DND-41 (cell line): ENCODE results near the gene MYL10.
"Not testable (repeated sequence)": the region's sequence is repeated elsewhere in the genome, so short reads cannot be mapped to it uniquely, and the experiment has no call there.

Source experiments
- ATAC-seq: fragments of 200-7000 bp; cut with Tn5 transposase; 3 replicates; pipeline ENCODE4 v1.9.1; 2021; ENCODE audit warnings: low read depth; ENCODE audit not compliant: insufficient read depth
- DNase-seq: peaks from one replicate; pipeline ENCODE4 v3.0.0-alpha.2; 2020
- H2AFZ ChIP-seq: 2 replicates; pipeline ENCODE4 v1.6.0; 2012; ENCODE audit warnings: low read depth, low read length
- H3K27ac ChIP-seq: 2 replicates; pipeline ENCODE4 v1.5.1; 2012; ENCODE audit warnings: low read length, inconsistent platforms
- H3K27me3 ChIP-seq: fragments of 200-600 bp; sonication (generic); 2 replicates; pipeline ENCODE4 v1.6.0; 2012; ENCODE audit warnings: low read length, mild to moderate bottlenecking, inconsistent platforms; ENCODE audit not compliant: insufficient read depth, poor library complexity
- H3K36me3 ChIP-seq: 2 replicates; pipeline ENCODE4 v1.5.1; 2012; ENCODE audit warnings: low read length, inconsistent platforms; ENCODE audit not compliant: insufficient read depth
- H3K4me1 ChIP-seq: 2 replicates; pipeline ENCODE4 v1.5.1; 2012; ENCODE audit warnings: mild to moderate bottlenecking, low read length; ENCODE audit not compliant: insufficient read depth
- H3K4me2 ChIP-seq: 2 replicates; pipeline ENCODE4 v1.6.0; 2012; ENCODE audit warnings: mild to moderate bottlenecking, moderate library complexity, low read length, inconsistent platforms; ENCODE audit not compliant: insufficient read depth
- H3K4me3 ChIP-seq, 2 experiments: fragments of 200-600 bp in 1 of 2; shearing (Covaris generic) in 1 of 2; 2 replicates each; pipeline ENCODE4 v1.5.1; 2012 to 2016; ENCODE audit warnings: inconsistent platforms in 2 of 2, low read length in 2 of 2, mild to moderate bottlenecking in 2 of 2, low read depth in 1 of 2, moderate library complexity in 1 of 2
- H3K79me2 ChIP-seq: 2 replicates; pipeline ENCODE4 v1.6.0; 2012; ENCODE audit warnings: low read length, inconsistent platforms; ENCODE audit not compliant: insufficient read depth
- H3K9ac ChIP-seq: 2 replicates; pipeline ENCODE4 v1.6.0; 2012; ENCODE audit warnings: low read depth, mild to moderate bottlenecking, inconsistent platforms, low read length, moderate library complexity
- H3K9me3 ChIP-seq: 2 replicates; pipeline ENCODE4 v1.5.1; 2012; ENCODE audit warnings: low read length, moderate library complexity, mild to moderate bottlenecking, inconsistent platforms; ENCODE audit not compliant: insufficient read depth, severe bottlenecking
- H4K20me1 ChIP-seq: 2 replicates; pipeline ENCODE4 v1.6.0; 2012; ENCODE audit warnings: low read length; ENCODE audit not compliant: insufficient read depth
- EZH2 ChIP-seq: IDR thresholded peaks from 3 replicates; pipeline ENCODE4 v1.6.1; 2012; ENCODE audit warnings: borderline replicate concordance, low read depth, mild to moderate bottlenecking, moderate library complexity, low read length, inconsistent platforms; ENCODE audit not compliant: severe bottlenecking
- TF ChIP-seq, protein P1 (sequence below): IDR thresholded peaks from 2 replicates; pipeline ENCODE4 v1.5.1; 2012; ENCODE audit warnings: borderline replicate concordance, low read length, moderate library complexity, mild to moderate bottlenecking; ENCODE audit not compliant: poor library complexity, severe bottlenecking; ENCODE audit errors: extremely low read depth

Gene MYL10

DNA sequence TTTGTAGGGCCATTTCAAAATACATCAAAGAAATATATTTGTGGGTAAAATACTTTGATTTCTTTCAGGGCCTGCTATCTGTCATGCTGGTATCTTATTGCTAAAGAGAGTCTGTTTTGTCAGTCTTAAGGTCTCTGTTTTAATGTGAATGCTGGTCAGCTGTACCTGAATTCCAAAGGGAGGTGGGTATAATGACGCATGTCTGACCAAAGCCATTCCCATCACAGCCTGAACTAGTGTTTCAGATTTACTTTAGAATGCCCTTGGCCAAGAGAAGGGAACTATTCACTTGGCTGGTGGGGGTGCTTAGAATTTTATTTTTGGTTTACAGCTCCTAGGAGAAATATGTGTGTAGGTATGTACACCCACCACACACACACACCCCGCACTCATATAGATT lies 30.6 kb upstream of the MYL10 start:
- TF ChIP-seq, protein P1, sequence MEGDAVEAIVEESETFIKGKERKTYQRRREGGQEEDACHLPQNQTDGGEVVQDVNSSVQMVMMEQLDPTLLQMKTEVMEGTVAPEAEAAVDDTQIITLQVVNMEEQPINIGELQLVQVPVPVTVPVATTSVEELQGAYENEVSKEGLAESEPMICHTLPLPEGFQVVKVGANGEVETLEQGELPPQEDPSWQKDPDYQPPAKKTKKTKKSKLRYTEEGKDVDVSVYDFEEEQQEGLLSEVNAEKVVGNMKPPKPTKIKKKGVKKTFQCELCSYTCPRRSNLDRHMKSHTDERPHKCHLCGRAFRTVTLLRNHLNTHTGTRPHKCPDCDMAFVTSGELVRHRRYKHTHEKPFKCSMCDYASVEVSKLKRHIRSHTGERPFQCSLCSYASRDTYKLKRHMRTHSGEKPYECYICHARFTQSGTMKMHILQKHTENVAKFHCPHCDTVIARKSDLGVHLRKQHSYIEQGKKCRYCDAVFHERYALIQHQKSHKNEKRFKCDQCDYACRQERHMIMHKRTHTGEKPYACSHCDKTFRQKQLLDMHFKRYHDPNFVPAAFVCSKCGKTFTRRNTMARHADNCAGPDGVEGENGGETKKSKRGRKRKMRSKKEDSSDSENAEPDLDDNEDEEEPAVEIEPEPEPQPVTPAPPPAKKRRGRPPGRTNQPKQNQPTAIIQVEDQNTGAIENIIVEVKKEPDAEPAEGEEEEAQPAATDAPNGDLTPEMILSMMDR = no peak
- TF ChIP-seq EZH2 = no peak
- Histone ChIP-seq H3K9ac (no peak overlapping the region), H3K27ac (no peak overlapping the region), H3K4me1 (no peaks in the 10 kb centered on the region), H2AFZ (no peak overlapping the region), H3K79me2 (no peaks in the 10 kb centered on the region), H3K4me3 (no peak overlapping the region), H3K36me3 (no peaks in the 10 kb centered on the region), H3K9me3 (no peaks in the 10 kb centered on the region), H3K4me2 (no peak overlapping the region), H3K27me3 (peaks cover 9% of the 10 kb centered on the region), H4K20me1 (no peaks in the 10 kb centered on the region)
- no peak for DNase-seq
- ATAC-seq = no peak

DNA sequence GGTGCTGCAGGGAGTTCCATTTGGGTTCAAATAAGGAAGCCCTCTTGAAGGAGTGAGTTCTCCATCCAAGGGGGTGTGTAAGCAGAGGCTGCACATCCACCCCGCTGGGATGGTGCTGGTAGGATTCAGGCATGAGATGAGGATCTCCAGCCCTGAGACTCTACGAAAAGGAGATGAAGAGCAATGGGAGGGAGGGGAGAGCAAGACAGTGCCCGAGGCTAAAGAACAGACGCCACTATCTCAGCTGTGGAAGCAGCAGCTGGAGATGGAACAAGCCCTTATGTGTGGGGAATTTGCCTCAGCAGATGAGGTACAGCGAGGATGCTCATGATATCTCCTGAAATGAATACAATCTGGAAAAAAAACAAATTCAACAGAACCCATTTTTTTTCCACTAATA lies 28.1 kb upstream of the MYL10 start:
- H3K27me3 ChIP-seq = peaks cover 9% of the 10 kb centered on the region
- no peaks in the 10 kb centered on the region for H3K4me1 ChIP-seq
- H3K4me3 ChIP-seq = no peak overlapping the region
- H3K79me2 ChIP-seq = no peaks in the 10 kb centered on the region
- DNase-seq (no peak), ATAC-seq (no peak)
- no peaks in the 10 kb centered on the region for H3K36me3 ChIP-seq
- TF ChIP-seq, protein P1 = no peak
- TF ChIP-seq EZH2 = no peak
- no peak overlapping the region for H3K27ac ChIP-seq
- H4K20me1 ChIP-seq = no peaks in the 10 kb centered on the region
- H3K9ac ChIP-seq = no peak overlapping the region
- no peak overlapping the region for H2AFZ ChIP-seq
- no peaks in the 10 kb centered on the region for H3K9me3 ChIP-seq
- H3K4me2 ChIP-seq = no peak overlapping the region

DNA sequence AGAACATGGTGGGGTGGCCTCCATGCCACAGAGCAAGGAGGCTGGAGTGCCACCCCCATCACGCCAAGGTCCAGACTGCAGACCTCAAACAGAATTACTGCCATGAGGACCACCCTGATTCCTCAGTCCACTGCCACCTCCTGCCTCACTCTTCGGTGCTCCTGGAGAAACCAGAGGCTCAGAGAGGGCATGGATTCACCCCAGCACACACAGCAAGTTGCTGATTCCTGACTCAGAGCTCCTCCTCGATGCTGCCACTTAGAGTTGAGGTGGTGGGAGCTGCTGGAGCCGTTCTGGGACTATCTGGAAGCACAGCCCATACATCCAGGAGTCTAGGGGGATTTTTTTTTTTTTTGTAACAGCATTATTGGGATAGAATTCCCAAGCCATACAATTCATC lies 22.0 kb upstream of the MYL10 start:
- H3K4me2 ChIP-seq = peak overlapping the region; percentile 45; the same call in 1 of the 2 replicates
- no peaks in the 10 kb centered on the region for H3K27me3 ChIP-seq
- H3K79me2 ChIP-seq = no peaks in the 10 kb centered on the region
- H2AFZ ChIP-seq = peak overlapping the region; percentile 39; the same call in 1 of the 2 replicates
- H3K9ac ChIP-seq = no peak overlapping the region
- TF ChIP-seq, protein P1 = no peak
- TF ChIP-seq EZH2 = no peak
- no peak for DNase-seq
- ATAC-seq = no peak
- H3K36me3 ChIP-seq = no peaks in the 10 kb centered on the region
- H3K4me3 ChIP-seq = no peak overlapping the region
- H3K4me1 ChIP-seq = no peaks in the 10 kb centered on the region
- H3K27ac ChIP-seq = no peak overlapping the region
- no peaks in the 10 kb centered on the region for H4K20me1 ChIP-seq
- H3K9me3 ChIP-seq = no peaks in the 10 kb centered on the region

GRCh38 chr7:101650579-101651081 lies 21.5 kb upstream of the MYL10 start:
- TF ChIP-seq, protein P1 = no peak
- no peak for TF ChIP-seq EZH2
- no peaks in the 10 kb centered on the region for H3K36me3 ChIP-seq
- no peaks in the 10 kb centered on the region for H3K9me3 ChIP-seq

GRCh38 chr7:101647876-101648275 lies 18.8 kb upstream of the MYL10 start:
- not testable (repeated sequence) for H3K9ac ChIP-seq, H4K20me1 ChIP-seq, H3K79me2 ChIP-seq, H3K27me3 ChIP-seq, H3K4me2 ChIP-seq, H3K9me3 ChIP-seq, H2AFZ ChIP-seq, ATAC-seq, H3K4me3 ChIP-seq, H3K4me1 ChIP-seq, DNase-seq, H3K27ac ChIP-seq, H3K36me3 ChIP-seq

More at GRCh38 chr7:101650579-101651081, 21.5 kb upstream of the MYL10 start:
- H3K4me2 ChIP-seq = peak overlapping the region; percentile 45; the same call in 1 of the 2 replicates
- no peaks in the 10 kb centered on the region for H3K27me3 ChIP-seq
- H2AFZ ChIP-seq = peak overlapping the region; percentile 39; the same call in 1 of the 2 replicates
- DNase-seq (no peak), ATAC-seq (peak; percentile 44; the same call in 1 of the 3 replicates)
- H3K9ac ChIP-seq = no peak overlapping the region
- no peaks in the 10 kb centered on the region for H3K4me1 ChIP-seq
- H3K79me2 ChIP-seq = no peaks in the 10 kb centered on the region
- H3K27ac ChIP-seq = no peak overlapping the region
- no peak overlapping the region for H3K4me3 ChIP-seq
- H4K20me1 ChIP-seq = no peaks in the 10 kb centered on the region
